T47D (cell line): ENCODE results near the gene HPGDS.
"Not testable (repeated sequence)": the region's sequence is repeated elsewhere in the genome, so short reads cannot be mapped to it uniquely, and the experiment has no call there.

Source experiments
- DNase-seq, 2 experiments: peaks; one replicate each; pipeline versions ENCODE4 v3.0.0 to v3.0.0-alpha.2; 2011 to 2012; ENCODE audit warnings: low read depth in 1 of 2, low spot score in 1 of 2
- JUND ChIP-seq: IDR thresholded peaks from 2 replicates; pipeline ENCODE4 v1.6.1; 2012; ENCODE audit warnings: low read depth
- in situ Hi-C: cut with HindIII; loops from 2 replicates; pipeline ENCODE4 v1.10.0; 2016; ENCODE audit warnings: low sequenced_read_pairs, low pct_unique_long_range_greater_than_20kb

HPGDS gene

GRCh38 chr4:94352163-94352562 is 9.5 kb upstream of the HPGDS start:
- no peak for DNase-seq
- in situ Hi-C loops, result no loop called here
- TF ChIP-seq JUND, result no peak

- no peak for DNase-seq
- in situ Hi-C loops, result no loop called here
- no peak for TF ChIP-seq JUND
These were observed 8.7 kb upstream of the HPGDS start for GRCh38 chr4:94351319-94351718.

- no peak for DNase-seq
- no peak for TF ChIP-seq JUND
- in situ Hi-C loops, result no loop called here
These were observed 7.5 kb upstream of the HPGDS start for GRCh38 chr4:94350095-94350494.

GRCh38 chr4:94349193-94349592 is 6.6 kb upstream of the HPGDS start:
- in situ Hi-C loops, result no loop called here
- no peak for DNase-seq

GRCh38 chr4:94348666-94349065 is 6.0 kb upstream of the HPGDS start:
- no peak for TF ChIP-seq JUND
- DNase-seq, result no peak
- in situ Hi-C loops, result no loop called here

More at GRCh38 chr4:94349193-94349592, 6.6 kb upstream of the HPGDS start:
- TF ChIP-seq JUND, result no peak

- TF ChIP-seq JUND, result no peak
- in situ Hi-C loops, result no loop called here
- no peak for DNase-seq
These were observed 3.9 kb upstream of the HPGDS start for GRCh38 chr4:94346541-94346940.

GRCh38 chr4:94345969-94346368 is 3.3 kb upstream of the HPGDS start:
- no peak for TF ChIP-seq JUND
- no peak for DNase-seq
- in situ Hi-C loops, result no loop called here

- in situ Hi-C loops, result no loop called here
- TF ChIP-seq JUND, result no peak
- no peak for DNase-seq
These were observed 2.6 kb upstream of the HPGDS start for GRCh38 chr4:94345266-94345665.

- DNase-seq, result no peak
- TF ChIP-seq JUND, result no peak
- in situ Hi-C loops, result no loop called here
These were observed 1.8 kb upstream of the HPGDS start for GRCh38 chr4:94344457-94344856.

GRCh38 chr4:94341481-94342370 is 910 bp downstream of the HPGDS start:
- in situ Hi-C loops, result no loop called here
- no peak for DNase-seq
- TF ChIP-seq JUND, result no peak

GRCh38 chr4:94339779-94340178 is 2.9 kb downstream of the HPGDS start:
- in situ Hi-C loops, result no loop called here
- TF ChIP-seq JUND, result no peak
- DNase-seq, result no peak

GRCh38 chr4:94338681-94339351 is 3.8 kb downstream of the HPGDS start:
- no peak for TF ChIP-seq JUND
- in situ Hi-C loops, result no loop called here
- no peak for DNase-seq

- in situ Hi-C loops, DNase-seq: not testable (repeated sequence)
These were observed 5.8 kb downstream of the HPGDS start for GRCh38 chr4:94336791-94337190.
